ENCODE data around the gene SORCS3.

GRCh38 chr10:105023211-105024111 is 382.4 kb downstream of the SORCS3 start:
- TF ChIP-seq CTCF (IDR thresholded peaks at IDR 0.05 in 4 of 5, conservative IDR thresholded peaks at IDR 0.05 in 1 of 5) (no peak), POLR2A (IDR thresholded peaks at IDR 0.05) (no peak)
